ENCODE data around the gene RNF44. TPM values are rescaled to one million over a fixed set of nuclear protein-coding genes. Genes with fewer than 3 reads are reported as not detected.
A peak's percentile ranks its signal among the peaks of the same experiment; 100 is the strongest.

RNF44 gene
- total and polyA plus RNA-seq, 3 experiments from 2014 or later, result 4.3 to 56.8 (median 54.6) TPM

DNA sequence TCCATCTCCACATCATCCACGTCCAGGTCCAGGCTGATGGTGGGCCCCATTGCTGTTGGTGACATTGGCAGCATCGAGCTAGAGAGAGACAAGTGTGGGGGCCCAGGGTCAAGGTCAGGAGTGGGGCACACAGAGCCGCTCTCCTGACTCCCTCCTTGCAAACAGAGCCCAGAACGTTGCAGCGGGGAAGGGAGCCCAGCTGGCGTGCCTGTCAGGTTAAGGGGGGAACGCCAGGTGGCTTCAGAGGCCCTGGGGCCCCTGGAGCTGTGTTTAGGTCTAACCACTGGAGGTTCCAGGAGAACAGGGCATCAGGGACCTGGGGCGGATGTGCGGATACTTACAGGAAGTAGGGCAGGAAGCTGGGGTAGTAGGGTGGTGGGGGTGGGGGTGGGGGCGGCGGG is 7.5 kb downstream of the RNF44 start:
- Histone ChIP-seq H3K36me3 (ENCODE audit: insufficient read depth, low read length) (peaks cover 33% of the 10 kb centered on the region), H3K9me3 (ENCODE audit: low read length) (no peaks in the 10 kb centered on the region), H3K27ac (ENCODE audit: low read depth, low read length) (no peak overlapping the region), H3K4me1 (ENCODE audit: insufficient read depth, low read length) (peaks cover 56% of the 10 kb centered on the region), H3K27me3 (ENCODE audit: insufficient read depth, low read length, poor library complexity, severe bottlenecking) (no peaks in the 10 kb centered on the region), H3K4me3 (ENCODE audit: low read length) (peak overlapping the region; percentile 19)
- peak overlapping the region; percentile 61 to 80 (median 74) for H3K4me3 Mint-ChIP-seq
- H3K27ac Mint-ChIP-seq, result peak overlapping the region; percentile 65 to 94 (median 88)
- H3K4me1 Mint-ChIP-seq, result peaks cover 37 to 65% (median 43%) of the 10 kb centered on the region in 3 donors
- no peaks in the 10 kb centered on the region for H3K9me3 Mint-ChIP-seq
- H3K36me3 Mint-ChIP-seq, result peaks cover 4 to 60% (median 6%) of the 10 kb centered on the region in 3 donors
- ChIA-PET CTCF (interaction anchor here (0.8 to 8.4 kb wide), 9 partner anchors 8 to 113 kb away, joined by 3 to 90 read pairs (median 4); partner anchors contain the start of gene CLTB), POLR2A (interaction anchor here (0.6 to 4.6 kb wide), 4 partner anchors 8 to 582 kb away, joined by 3 to 51 read pairs (median 6); partner anchors contain the start of gene FAF2)
- H3K27me3 Mint-ChIP-seq, result peaks cover 0 to 4% of the 10 kb centered on the region in 2 donors
- peak; percentile 54 to 85 (median 81) for DNase-seq

DNA sequence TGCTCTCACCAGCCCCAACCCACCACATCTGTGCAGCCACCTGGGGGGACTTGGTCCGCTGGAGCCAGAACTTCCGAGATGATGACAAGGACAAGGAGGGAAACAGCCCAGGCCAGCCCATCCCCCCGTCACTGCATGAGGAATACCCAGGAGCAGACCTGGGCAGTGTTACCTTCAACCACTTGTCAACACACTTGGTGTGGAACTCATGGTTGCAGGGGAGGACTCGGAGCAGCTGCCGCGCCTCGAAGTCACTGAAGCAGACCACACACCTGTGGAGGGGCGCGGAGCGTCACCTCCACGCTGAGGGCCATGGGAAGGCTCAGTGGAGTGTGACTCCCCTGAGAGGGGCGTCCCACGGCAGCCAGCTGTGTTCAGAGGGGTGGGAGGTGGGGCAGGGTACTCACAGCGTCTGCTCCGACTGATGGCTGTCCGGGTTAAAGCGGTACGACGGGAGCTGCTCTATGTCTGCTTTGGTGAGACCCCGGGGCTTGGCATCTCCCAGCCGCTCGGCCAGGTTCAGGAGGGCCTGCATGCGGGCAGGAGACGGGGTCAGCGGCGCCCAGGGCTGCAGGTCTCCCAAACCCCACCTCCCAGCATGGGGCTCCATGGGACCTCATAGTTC is 8.0 kb downstream of the RNF44 start:
- no peak for DNase-seq
- H3K4me3 ChIP-seq (ENCODE audit: low read length), result peak overlapping the region; percentile 19
- H3K27me3 ChIP-seq (ENCODE audit: insufficient read depth, low read length, poor library complexity, severe bottlenecking), result no peaks in the 10 kb centered on the region
- peaks cover 0 to 4% of the 10 kb centered on the region in 2 donors for H3K27me3 Mint-ChIP-seq
- peaks cover 33% of the 10 kb centered on the region for H3K36me3 ChIP-seq (ENCODE audit: insufficient read depth, low read length)
- no peak overlapping the region for H3K27ac ChIP-seq (ENCODE audit: low read depth, low read length)
- peaks cover 32 to 60% (median 38%) of the 10 kb centered on the region in 3 donors for H3K4me1 Mint-ChIP-seq
- peak overlapping the region; percentile 65 to 94 (median 88) for H3K27ac Mint-ChIP-seq
- peaks cover 51% of the 10 kb centered on the region for H3K4me1 ChIP-seq (ENCODE audit: insufficient read depth, low read length)
- ChIA-PET POLR2A (interaction anchor here (1.2 to 4.6 kb wide), 3 partner anchors 9 to 81 kb away, joined by 3 to 51 read pairs (median 7); partner anchors contain the start of gene FAF2), CTCF (interaction anchor here (1.0 to 8.4 kb wide), 8 partner anchors 9 to 113 kb away, joined by 3 to 90 read pairs (median 4); partner anchors contain the start of gene CLTB)
- peak overlapping the region in 6 of 7 donors; percentile 61 to 80 (median 74) for H3K4me3 Mint-ChIP-seq
- no peaks in the 10 kb centered on the region for H3K9me3 Mint-ChIP-seq
- H3K9me3 ChIP-seq (ENCODE audit: low read length), result no peaks in the 10 kb centered on the region
- peaks cover 4 to 57% (median 6%) of the 10 kb centered on the region in 3 donors for H3K36me3 Mint-ChIP-seq

DNA sequence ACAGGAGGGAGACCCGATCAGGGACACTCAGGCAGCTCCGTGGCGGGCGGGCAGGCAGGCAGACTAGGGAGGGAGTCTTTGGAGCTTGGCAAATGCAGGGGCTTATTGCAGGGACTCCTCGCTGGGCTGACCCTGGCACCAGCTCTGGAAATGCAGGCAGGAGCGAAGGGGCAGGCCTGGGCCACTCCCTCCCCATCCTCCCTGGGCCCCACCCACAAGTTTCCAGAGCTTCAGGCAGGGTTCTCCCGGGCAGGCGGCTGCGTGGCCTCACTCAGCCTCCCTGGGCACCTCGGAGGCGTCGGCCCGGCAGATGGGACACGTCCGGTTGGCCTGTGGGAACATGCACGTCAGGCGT is 8.5 kb downstream of the RNF44 start:
- H3K27me3 ChIP-seq (ENCODE audit: insufficient read depth, low read length, poor library complexity, severe bottlenecking), result no peaks in the 10 kb centered on the region
- no peak overlapping the region for H3K27ac Mint-ChIP-seq
- H3K27ac ChIP-seq (ENCODE audit: low read depth, low read length), result no peak overlapping the region
- ChIA-PET POLR2A (interaction anchor here (4.6 kb wide), 1 partner anchor 14 kb away, joined by 51 read pairs; no protein-coding TSS in a partner anchor), CTCF (interaction anchor here (8.4 kb wide), 1 partner anchor 14 kb away, joined by 90 read pairs; no protein-coding TSS in a partner anchor)
- peaks cover 2 to 54% (median 4%) of the 10 kb centered on the region in 3 donors for H3K36me3 Mint-ChIP-seq
- peak overlapping the region in 1 of 7 donors; percentile 36 for H3K4me3 Mint-ChIP-seq
- peaks cover 46% of the 10 kb centered on the region for H3K4me1 ChIP-seq (ENCODE audit: insufficient read depth, low read length)
- no peaks in the 10 kb centered on the region for H3K9me3 ChIP-seq (ENCODE audit: low read length)
- H3K36me3 ChIP-seq (ENCODE audit: insufficient read depth, low read length), result peaks cover 33% of the 10 kb centered on the region
- H3K4me1 Mint-ChIP-seq, result peaks cover 27 to 55% (median 33%) of the 10 kb centered on the region in 3 donors
- no peak overlapping the region for H3K4me3 ChIP-seq (ENCODE audit: low read length)
- DNase-seq, result peak in 1 of 5 donors; percentile 44
- no peaks in the 10 kb centered on the region for H3K9me3 Mint-ChIP-seq
- H3K27me3 Mint-ChIP-seq, result peaks cover 0 to 3% of the 10 kb centered on the region in 2 donors

DNA sequence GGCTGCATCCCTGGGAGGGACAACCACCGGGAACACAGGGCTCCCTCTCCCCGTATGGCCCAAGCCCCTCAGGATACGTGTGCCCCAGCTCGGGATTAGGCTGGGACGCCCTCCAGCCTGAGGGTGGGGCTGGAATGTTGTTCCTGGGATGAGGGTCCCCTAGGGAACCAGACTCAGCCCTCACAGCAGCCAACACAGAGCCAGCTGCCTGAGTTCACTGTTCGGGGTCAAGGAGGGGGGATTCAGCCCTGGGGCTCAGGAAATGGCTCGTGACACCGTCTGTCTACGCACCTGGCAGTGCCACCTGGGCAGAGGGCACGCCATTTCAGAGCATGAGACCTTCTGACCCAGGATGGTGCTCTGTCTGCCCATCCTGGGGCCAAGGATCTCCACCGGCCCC is 8.9 kb downstream of the RNF44 start:
- no peaks in the 10 kb centered on the region for H3K9me3 Mint-ChIP-seq
- no peaks in the 10 kb centered on the region for H3K27me3 ChIP-seq (ENCODE audit: insufficient read depth, low read length, poor library complexity, severe bottlenecking)
- no peaks in the 10 kb centered on the region for H3K9me3 ChIP-seq (ENCODE audit: low read length)
- H3K4me1 ChIP-seq (ENCODE audit: insufficient read depth, low read length), result peaks cover 42% of the 10 kb centered on the region
- H3K27ac Mint-ChIP-seq, result peak overlapping the region in 3 of 8 donors; percentile 11 to 89 (median 88)
- no peak overlapping the region for H3K4me3 Mint-ChIP-seq
- ChIA-PET CTCF (interaction anchor here (8.4 kb wide), 1 partner anchor 14 kb away, joined by 90 read pairs; no protein-coding TSS in a partner anchor), POLR2A (interaction anchor here (4.6 kb wide), 1 partner anchor 14 kb away, joined by 51 read pairs; no protein-coding TSS in a partner anchor)
- H3K36me3 ChIP-seq (ENCODE audit: insufficient read depth, low read length), result peaks cover 33% of the 10 kb centered on the region
- no peak overlapping the region for H3K27ac ChIP-seq (ENCODE audit: low read depth, low read length)
- no peak overlapping the region for H3K4me3 ChIP-seq (ENCODE audit: low read length)
- H3K36me3 Mint-ChIP-seq, result peaks cover 0 to 49% (median 4%) of the 10 kb centered on the region in 3 donors
- peaks cover 0 to 2% of the 10 kb centered on the region in 2 donors for H3K27me3 Mint-ChIP-seq
- H3K4me1 Mint-ChIP-seq, result peaks cover 22 to 51% (median 28%) of the 10 kb centered on the region in 3 donors
- no peak for DNase-seq

DNA sequence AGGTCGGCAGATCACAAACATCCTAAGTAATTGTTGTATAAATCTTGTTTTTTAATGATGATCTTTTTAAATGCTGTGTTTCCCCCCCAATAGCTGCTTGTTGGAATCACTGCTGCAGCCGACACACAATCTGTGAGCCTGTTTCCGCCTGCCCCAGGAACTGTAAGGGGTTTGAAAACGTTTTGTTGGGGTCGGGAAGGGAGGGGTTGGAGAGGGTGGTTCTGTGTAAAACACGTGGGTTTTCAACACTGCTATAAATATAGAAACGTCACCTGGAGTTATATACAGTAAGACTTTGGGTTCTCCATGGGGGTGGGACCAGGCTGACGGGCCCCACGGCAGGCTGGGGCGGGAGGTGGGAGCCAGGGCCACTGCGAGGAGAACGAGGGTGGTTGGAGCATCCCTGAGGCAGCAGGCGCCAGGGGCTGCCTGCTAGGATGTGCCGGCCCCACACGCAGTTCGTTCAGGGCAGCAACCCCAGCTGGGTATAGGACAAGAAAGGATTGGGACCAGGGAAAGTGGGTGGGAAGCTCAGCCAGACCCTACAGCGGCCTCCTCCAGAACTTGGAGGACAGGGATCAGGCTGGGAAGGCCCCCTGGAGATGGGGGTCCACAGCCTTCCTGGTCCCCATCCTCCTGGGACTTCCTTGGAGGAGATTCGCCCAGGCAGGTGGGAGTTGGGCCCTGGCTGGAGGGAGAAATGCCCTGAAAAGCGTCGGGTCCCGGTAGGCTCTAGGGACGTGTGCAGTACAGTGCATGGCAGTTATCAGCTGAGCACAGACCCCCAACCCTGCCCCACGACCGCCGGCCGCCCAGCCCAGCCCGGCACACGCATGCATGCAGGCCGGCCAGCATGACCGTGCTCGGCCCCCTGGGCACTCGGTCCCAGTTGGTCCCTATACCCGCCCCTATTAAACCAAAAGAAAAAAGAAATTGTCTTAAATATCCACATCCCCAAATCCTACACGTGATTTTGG is 9.7 kb downstream of the RNF44 start:
- H3K9me3 ChIP-seq (ENCODE audit: low read length), result no peaks in the 10 kb centered on the region
- ChIA-PET CTCF (interaction anchor here (8.4 kb wide), 1 partner anchor 15 kb away, joined by 90 read pairs; no protein-coding TSS in a partner anchor), POLR2A (interaction anchor here (0.7 to 1.4 kb wide), 3 partner anchors 9 to 15 kb away, joined by 4 read pairs; partner anchors contain the start of gene RNF44)
- H3K27me3 ChIP-seq (ENCODE audit: insufficient read depth, low read length, poor library complexity, severe bottlenecking), result no peaks in the 10 kb centered on the region
- peak overlapping the region in 6 of 8 donors; percentile 11 to 89 (median 47) for H3K27ac Mint-ChIP-seq
- H3K27ac ChIP-seq (ENCODE audit: low read depth, low read length), result no peak overlapping the region
- peaks cover 0 to 43% (median 4%) of the 10 kb centered on the region in 3 donors for H3K36me3 Mint-ChIP-seq
- H3K4me3 Mint-ChIP-seq, result no peak overlapping the region
- peaks cover 34% of the 10 kb centered on the region for H3K4me1 ChIP-seq (ENCODE audit: insufficient read depth, low read length)
- DNase-seq, result peak in 1 of 5 donors; percentile 48
- H3K4me1 Mint-ChIP-seq, result peaks cover 24 to 49% (median 25%) of the 10 kb centered on the region in 3 donors
- H3K9me3 Mint-ChIP-seq, result no peaks in the 10 kb centered on the region
- H3K27me3 Mint-ChIP-seq, result peaks cover 0 to 2% of the 10 kb centered on the region in 2 donors
- H3K4me3 ChIP-seq (ENCODE audit: low read length), result no peak overlapping the region
- H3K36me3 ChIP-seq (ENCODE audit: insufficient read depth, low read length), result peaks cover 33% of the 10 kb centered on the region

DNA sequence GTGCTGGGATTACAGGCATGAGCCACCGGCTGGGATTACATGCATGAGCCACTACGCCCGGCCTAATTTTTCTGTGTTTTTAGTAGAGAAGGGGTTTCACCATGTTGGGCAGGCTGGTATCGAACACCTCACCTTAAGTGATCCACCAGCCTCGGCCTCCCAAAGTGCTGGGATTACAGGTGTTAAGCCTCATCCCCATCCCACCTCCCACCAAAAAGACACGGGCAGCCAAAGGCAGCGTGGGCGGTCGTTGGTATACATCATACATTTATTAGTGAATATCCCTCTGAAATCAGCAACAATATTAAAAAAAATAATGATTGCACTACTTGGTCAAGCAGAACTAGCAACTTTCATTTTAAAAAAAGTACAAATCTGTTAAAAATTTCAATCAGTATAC is 10.7 kb downstream of the RNF44 start:
- Histone ChIP-seq H3K4me3 (ENCODE audit: low read length) (no peak overlapping the region), H3K27me3 (ENCODE audit: insufficient read depth, low read length, poor library complexity, severe bottlenecking) (no peaks in the 10 kb centered on the region), H3K27ac (ENCODE audit: low read depth, low read length) (no peak overlapping the region), H3K9me3 (ENCODE audit: low read length) (no peaks in the 10 kb centered on the region), H3K36me3 (ENCODE audit: insufficient read depth, low read length) (peaks cover 26% of the 10 kb centered on the region), H3K4me1 (ENCODE audit: insufficient read depth, low read length) (peaks cover 23% of the 10 kb centered on the region)
- ChIA-PET POLR2A (interaction anchor here (1.2 to 1.4 kb wide), 2 partner anchors 11 to 16 kb away, joined by 4 read pairs; partner anchors contain the start of gene RNF44), CTCF (no interaction called here)
- no peak for DNase-seq
- Mint-ChIP-seq H3K9me3 (no peaks in the 10 kb centered on the region), H3K36me3 (peaks cover 0 to 37% (median 4%) of the 10 kb centered on the region in 3 donors), H3K4me1 (peaks cover 24 to 41% (median 27%) of the 10 kb centered on the region in 3 donors), H3K4me3 (no peak overlapping the region), H3K27me3 (peaks cover 0 to 2% of the 10 kb centered on the region in 2 donors), H3K27ac (peak overlapping the region in 3 of 8 donors; percentile 52 to 86 (median 66))

DNA sequence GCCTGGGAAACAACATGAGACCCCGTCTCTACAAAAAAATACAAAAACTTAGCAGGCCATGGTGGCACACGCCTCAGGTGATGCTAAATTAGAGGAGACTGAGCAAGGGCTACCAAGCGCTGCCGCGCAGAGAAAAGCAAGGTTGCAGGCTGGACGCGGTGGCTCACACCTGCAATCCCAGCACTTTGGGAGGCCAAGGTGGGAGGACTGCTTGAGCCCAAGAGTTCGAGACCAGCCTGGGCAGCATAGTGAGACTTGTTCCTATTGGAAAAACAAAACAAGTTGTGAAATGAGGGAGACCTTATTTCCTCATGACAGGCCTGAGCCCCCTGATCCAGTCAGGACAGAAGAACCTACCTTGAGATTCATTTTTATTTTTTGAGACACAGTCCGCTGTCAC is 11.5 kb downstream of the RNF44 start:
- Histone ChIP-seq H3K27me3 (ENCODE audit: insufficient read depth, low read length, poor library complexity, severe bottlenecking) (no peaks in the 10 kb centered on the region), H3K4me1 (ENCODE audit: insufficient read depth, low read length) (peaks cover 16% of the 10 kb centered on the region), H3K36me3 (ENCODE audit: insufficient read depth, low read length) (peaks cover 21% of the 10 kb centered on the region), H3K4me3 (ENCODE audit: low read length) (no peak overlapping the region), H3K9me3 (ENCODE audit: low read length) (no peaks in the 10 kb centered on the region), H3K27ac (ENCODE audit: low read depth, low read length) (no peak overlapping the region)
- H3K27ac Mint-ChIP-seq, result peak overlapping the region in 3 of 8 donors; percentile 15 to 69 (median 25)
- peaks cover 0 to 1% of the 10 kb centered on the region in 2 donors for H3K27me3 Mint-ChIP-seq
- H3K36me3 Mint-ChIP-seq, result peaks cover 0 to 31% (median 0%) of the 10 kb centered on the region in 3 donors
- H3K9me3 Mint-ChIP-seq, result no peaks in the 10 kb centered on the region
- CTCF ChIA-PET, result interaction anchor here (1.6 kb wide), 1 partner anchor 12 kb away, joined by 4 read pairs; the partner anchor contains the start of gene RNF44
- H3K4me1 Mint-ChIP-seq, result peaks cover 21 to 34% (median 21%) of the 10 kb centered on the region in 3 donors
- H3K4me3 Mint-ChIP-seq, result no peak overlapping the region
- no peak for DNase-seq
- POLR2A ChIA-PET, result no interaction called here
